ENCODE results near the gene RNF5. TPM values are rescaled to one million over a fixed set of nuclear protein-coding genes. Genes with fewer than 3 reads are reported as not detected.
"Not testable (repeated sequence)": the region's sequence is repeated elsewhere in the genome, so short reads cannot be mapped to it uniquely, and the experiment has no call there.

Gene RNF5
- total and polyA plus RNA-seq, 2 experiments from 2014 or later: 133 to 169 TPM

GRCh38 chr6:32187009-32187709 lies 9.0 kb downstream of the RNF5 start:
- no peak overlapping the region for H2AFZ ChIP-seq
- TF ChIP-seq EZH2phosphoT487 (IDR thresholded peaks at IDR 0.05; ENCODE audit: low read depth, severe bottlenecking, unreplicated experiment) (no peak), CTCF (IDR thresholded peaks at IDR 0.05; ENCODE audit: poor library complexity) (no peak), EZH2 (IDR thresholded peaks at IDR 0.05; ENCODE audit: borderline replicate concordance) (no peak)
- H3K27ac ChIP-seq: peak overlapping the region; percentile 86
- H3K27me3 ChIP-seq: no peaks in the 10 kb centered on the region
- no peaks in the 10 kb centered on the region for H4K20me1 ChIP-seq (ENCODE audit: insufficient read depth, poor library complexity, severe bottlenecking)
- 93% methylated on average over 12 of the region's 12 CpGs for WGBS (ENCODE audit: low lambda C conversion rate, missing lambda C conversion rate)
- no peak overlapping the region for H3K4me2 ChIP-seq
- no peaks in the 10 kb centered on the region for H3K9me3 ChIP-seq (ENCODE audit: low read depth)
- H3K4me1 ChIP-seq (ENCODE audit: insufficient read depth): peaks cover 28% of the 10 kb centered on the region
- H3K79me2 ChIP-seq: peaks cover 33% of the 10 kb centered on the region
- H3K4me3 ChIP-seq: no peak overlapping the region
- DNase-seq (ENCODE audit: low spot score): no peak
- H3K36me3 ChIP-seq (replicated peaks; ENCODE audit: insufficient read depth, low read depth): no peaks in the 10 kb centered on the region
- H3K9me2 ChIP-seq (replicated peaks; ENCODE audit: insufficient read depth): no peaks in the 10 kb centered on the region

GRCh38 chr6:32187725-32188380 lies 9.6 kb downstream of the RNF5 start:
- not testable (repeated sequence) for H3K9me2 ChIP-seq (replicated peaks; ENCODE audit: insufficient read depth); H2AFZ ChIP-seq
- H3K27ac ChIP-seq: peak overlapping the region; percentile 97

GRCh38 chr6:32188381-32189068 lies 10.3 kb downstream of the RNF5 start:
- Histone ChIP-seq H3K27ac (peak overlapping the region; percentile 97), H3K9me3 (ENCODE audit: low read depth) (no peaks in the 10 kb centered on the region), H4K20me1 (ENCODE audit: insufficient read depth, poor library complexity, severe bottlenecking) (no peaks in the 10 kb centered on the region), H3K36me3 (replicated peaks; ENCODE audit: insufficient read depth, low read depth) (no peaks in the 10 kb centered on the region), H3K4me2 (peak overlapping the region; percentile 89), H3K4me3 (peak overlapping the region; percentile 81), H3K79me2 (peaks cover 33% of the 10 kb centered on the region), H3K4me1 (ENCODE audit: insufficient read depth) (peaks cover 37% of the 10 kb centered on the region), H3K9me2 (replicated peaks; ENCODE audit: insufficient read depth) (no peaks in the 10 kb centered on the region), H3K27me3 (no peaks in the 10 kb centered on the region), H2AFZ (no peak overlapping the region)
- no peak for DNase-seq (ENCODE audit: low spot score)
- WGBS (ENCODE audit: low lambda C conversion rate, missing lambda C conversion rate): 18% methylated on average over 12 of the region's 13 CpGs
- TF ChIP-seq EZH2 (IDR thresholded peaks at IDR 0.05; ENCODE audit: borderline replicate concordance): no peak
- no peak for TF ChIP-seq CTCF (IDR thresholded peaks at IDR 0.05; ENCODE audit: poor library complexity)
- no peak for TF ChIP-seq EZH2phosphoT487 (IDR thresholded peaks at IDR 0.05; ENCODE audit: low read depth, severe bottlenecking, unreplicated experiment)

More at GRCh38 chr6:32187725-32188380, 9.6 kb downstream of the RNF5 start:
- H3K27me3 ChIP-seq; H4K20me1 ChIP-seq (ENCODE audit: insufficient read depth, poor library complexity, severe bottlenecking); H3K4me3 ChIP-seq; H3K9me3 ChIP-seq (ENCODE audit: low read depth); DNase-seq (ENCODE audit: low spot score); H3K36me3 ChIP-seq (replicated peaks; ENCODE audit: insufficient read depth, low read depth): not testable (repeated sequence)
- peaks cover 33% of the 10 kb centered on the region for H3K79me2 ChIP-seq
- peak overlapping the region; percentile 89 for H3K4me2 ChIP-seq
- WGBS (ENCODE audit: low lambda C conversion rate, missing lambda C conversion rate): 83% methylated on average over 17 of the region's 18 CpGs
- H3K4me1 ChIP-seq (ENCODE audit: insufficient read depth): peaks cover 35% of the 10 kb centered on the region

Data from hepatocyte (in vitro differentiated cells).